GM10847 (cell line): ENCODE measurements around the gene SNX27.

ENCODE experiments used
- POLR2A ChIP-seq: IDR thresholded peaks from 2 replicates; pipeline ENCODE4 v1.6.1; 2011; ENCODE audit not compliant: insufficient read length; ENCODE audit errors: extremely low read depth

The SNX27 gene

DNA sequence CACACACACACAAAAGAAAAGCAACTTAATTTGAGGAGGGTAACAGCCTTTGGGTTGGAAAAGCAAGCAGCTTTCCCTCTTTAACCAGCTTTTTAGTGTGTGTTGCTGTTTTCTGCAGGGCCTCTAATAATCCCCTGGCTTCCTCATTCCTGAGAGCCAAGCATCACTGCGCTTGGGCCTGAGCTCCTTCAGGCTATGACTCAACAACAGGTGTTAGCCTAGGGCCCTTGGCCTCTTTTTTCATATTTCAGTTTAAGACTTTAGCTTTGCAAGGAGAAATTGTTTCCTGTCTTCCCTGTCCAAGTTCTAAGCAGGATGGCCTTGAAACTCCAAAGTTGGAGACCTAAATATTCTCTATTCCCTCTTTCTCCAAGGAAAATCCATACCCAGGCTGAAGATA, 26.2 kb upstream of the SNX27 start:
- no peak for TF ChIP-seq POLR2A

DNA sequence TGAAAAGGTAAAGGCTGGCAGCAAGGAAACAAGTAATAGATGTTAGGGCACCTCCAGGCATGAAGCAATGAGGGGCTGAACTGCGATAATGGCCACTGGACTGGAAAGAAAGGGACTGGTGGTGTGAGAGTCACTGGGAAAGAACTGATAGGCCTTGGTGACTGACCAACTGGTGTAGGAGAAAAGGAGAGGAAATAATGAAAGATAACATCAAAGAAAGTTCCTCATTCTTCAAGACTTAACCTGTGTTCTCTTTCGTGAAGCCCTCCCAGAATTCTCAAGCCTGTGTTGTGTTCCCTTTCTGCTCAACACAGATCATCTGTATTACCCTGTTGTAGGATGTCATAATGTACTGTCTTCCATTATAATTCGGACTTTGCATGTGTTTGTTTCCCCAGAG, 20.9 kb upstream of the SNX27 start:
- no peak for TF ChIP-seq POLR2A

DNA sequence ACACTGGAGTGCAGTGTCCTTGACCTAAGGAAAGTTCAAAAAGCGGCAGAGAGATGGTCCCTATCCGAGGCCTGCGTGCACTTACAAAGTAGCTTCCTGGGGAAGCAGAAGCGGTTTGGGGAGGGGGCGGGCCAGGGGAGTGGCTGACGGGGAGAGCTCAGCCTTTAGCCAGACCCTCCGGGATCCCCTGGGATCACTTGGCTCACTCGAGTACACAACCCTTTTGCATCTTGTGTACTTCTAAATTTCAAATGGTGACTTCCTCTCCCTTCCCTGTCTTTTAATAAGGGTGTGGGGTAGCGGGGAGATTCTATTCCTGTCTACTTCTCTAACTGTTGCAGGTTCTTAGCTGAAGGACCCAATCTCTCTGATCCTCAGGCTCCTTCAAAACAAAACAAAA, 18.1 kb upstream of the SNX27 start:
- TF ChIP-seq POLR2A, result no peak

DNA sequence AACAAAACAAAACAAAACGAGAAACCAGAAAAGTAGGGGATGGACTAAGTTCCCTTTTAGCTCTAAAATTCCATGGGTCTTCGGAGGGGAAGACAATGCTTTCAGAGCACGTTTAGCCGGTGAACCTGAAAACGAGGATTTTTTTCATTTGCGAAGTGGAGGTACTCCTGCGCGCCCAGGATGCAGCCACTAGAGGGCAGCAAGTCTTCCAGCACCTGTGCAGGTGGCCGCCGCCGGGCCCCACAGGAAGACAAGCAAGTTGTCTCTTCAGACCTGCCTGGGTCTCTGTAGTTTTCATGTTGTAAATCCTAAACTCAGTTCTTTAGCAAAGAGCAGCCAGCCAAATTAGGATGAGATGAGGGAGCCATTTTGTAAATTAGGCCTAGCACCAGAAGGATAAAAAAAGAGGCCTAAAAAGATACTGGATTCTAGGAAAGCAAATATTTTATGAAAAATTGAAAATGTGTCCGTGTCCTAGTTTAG, 17.7 kb upstream of the SNX27 start:
- TF ChIP-seq POLR2A, result no peak

DNA sequence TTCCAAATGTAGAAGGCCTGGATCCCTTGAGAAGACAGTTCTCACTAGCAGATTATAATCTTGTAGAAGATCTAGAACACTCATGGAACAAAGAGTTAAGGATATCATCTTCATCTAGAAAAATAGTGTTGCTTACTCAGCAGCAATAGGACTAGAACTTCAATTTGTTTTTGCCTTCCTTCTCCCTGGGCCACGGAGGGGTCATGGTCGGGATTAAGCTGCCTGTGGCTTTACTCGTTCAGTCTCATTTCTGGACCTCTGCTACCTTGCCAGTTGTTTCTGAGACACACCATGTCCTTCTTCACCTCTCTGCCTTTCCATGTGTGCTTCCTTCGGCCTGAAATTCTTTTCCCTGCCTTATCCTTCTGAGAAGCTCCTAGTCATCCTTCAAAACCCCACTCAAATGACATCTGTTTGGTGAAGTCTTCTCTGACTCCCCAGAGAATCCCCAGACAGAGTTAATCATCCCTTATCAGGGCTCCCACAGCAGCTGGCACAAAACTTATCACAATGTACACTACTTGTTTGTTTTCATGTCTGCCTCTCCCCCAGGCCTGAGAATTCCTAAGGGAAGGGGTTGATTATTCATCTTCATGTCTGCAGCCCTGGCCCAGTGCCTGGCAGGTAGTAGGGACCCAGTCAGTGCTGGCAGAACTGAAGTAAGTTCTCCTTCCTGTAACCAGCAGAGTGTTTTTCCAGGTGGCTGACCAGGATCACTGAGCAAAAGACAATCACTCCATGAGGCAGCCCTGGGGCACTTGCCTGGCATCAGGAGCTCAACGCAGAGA, 15.5 kb upstream of the SNX27 start:
- no peak for TF ChIP-seq POLR2A

DNA sequence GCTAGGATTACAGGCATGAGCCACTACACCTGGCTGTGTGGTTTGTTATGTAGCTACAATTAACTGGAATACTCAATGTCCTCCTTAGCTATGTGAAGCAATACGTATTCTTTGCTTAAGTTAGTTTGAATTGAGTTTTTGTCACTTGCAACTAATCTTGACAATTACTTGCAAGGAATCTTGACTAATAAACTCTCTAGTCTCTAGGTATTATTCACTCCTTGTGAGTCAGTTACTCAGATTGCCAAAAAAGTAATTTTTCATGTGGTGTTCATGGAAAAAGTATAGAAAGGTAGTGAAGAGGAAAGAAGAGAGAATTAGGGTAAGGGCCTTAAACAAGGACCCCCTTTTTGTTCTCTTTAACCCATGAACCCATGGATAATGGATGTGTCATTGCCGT, 7.6 kb upstream of the SNX27 start:
- no peak for TF ChIP-seq POLR2A

DNA sequence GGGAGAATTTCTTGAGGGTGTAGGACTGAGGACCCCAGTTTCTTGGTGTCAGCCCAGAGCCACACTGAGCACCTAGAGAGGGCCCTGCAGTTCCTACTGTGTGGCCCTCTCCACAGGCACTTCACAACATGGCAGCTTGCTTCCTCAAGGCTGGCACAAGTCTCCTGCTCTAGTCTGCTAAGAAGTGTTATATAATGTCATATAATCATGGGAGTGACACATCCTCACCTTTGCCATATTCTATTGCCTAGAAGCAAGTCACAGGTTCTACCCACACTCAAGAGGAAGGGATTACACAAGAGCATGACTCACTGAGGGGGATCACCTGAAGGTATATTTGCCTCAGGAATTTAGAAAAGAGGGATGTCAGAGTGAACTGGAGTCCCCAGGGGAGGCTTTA, 5.5 kb upstream of the SNX27 start:
- TF ChIP-seq POLR2A, result no peak

DNA sequence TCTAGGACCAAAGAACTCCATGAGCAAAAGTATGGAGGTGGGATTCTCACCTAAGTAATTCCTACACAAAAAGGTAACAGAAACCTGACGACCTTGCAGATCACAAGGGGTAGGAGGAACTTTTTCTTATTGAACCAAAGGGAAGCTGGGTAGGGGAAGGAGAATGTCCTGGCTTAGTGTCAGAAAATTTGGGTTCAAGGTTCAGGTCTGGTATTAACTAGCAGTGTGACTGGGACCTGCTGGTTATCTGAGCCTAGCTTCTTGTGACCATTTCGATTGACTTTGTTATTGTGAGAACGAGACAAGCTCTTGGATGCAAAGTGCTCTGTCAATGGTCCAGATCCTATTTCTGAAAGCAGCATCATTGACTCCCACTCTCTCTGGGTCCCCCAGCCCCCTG, 5.0 kb upstream of the SNX27 start:
- TF ChIP-seq POLR2A, result no peak

DNA sequence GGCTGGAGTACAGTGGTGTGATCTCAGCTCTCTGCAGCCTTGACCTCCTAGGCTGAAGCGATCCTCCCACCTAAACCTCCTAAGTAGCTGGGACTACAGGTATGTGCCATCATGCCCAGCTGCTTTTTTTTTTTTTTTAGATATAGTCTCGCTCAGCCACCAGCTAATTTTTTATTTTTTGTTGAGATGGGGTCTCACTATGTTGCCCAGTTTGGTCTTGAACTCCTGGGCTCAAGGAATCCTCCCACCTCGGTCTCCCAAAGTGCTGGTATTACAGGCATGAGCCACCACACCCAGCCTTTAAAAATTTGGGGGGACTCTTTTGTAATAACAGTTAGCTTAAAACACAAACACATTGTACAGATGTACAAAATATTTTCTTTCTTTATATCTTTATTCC, 1.7 kb upstream of the SNX27 start:
- TF ChIP-seq POLR2A, result no peak

DNA sequence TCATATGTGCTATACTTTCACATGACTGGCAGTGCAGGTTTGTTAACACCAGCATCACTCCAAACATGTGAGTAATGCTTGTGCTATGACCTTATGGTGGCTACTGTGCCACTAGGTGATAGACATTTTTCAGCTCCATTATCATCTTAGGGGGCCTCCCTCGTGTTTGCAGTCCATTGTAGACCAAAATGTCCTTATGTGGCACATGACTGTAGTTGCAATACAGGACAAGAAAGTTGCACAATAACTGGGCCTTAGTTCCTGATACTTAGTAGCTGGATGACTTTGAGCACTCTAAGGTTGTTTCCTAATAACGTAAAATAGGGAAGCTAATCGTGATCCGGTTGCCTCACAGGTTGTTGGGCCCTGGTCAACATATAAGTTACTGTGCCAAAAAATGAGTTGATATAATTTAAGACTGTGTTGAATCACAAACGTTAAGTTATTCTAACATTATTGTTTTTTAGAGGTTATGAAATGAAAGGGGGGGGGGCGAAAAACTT, 511 bp upstream of the SNX27 start:
- no peak for TF ChIP-seq POLR2A

DNA sequence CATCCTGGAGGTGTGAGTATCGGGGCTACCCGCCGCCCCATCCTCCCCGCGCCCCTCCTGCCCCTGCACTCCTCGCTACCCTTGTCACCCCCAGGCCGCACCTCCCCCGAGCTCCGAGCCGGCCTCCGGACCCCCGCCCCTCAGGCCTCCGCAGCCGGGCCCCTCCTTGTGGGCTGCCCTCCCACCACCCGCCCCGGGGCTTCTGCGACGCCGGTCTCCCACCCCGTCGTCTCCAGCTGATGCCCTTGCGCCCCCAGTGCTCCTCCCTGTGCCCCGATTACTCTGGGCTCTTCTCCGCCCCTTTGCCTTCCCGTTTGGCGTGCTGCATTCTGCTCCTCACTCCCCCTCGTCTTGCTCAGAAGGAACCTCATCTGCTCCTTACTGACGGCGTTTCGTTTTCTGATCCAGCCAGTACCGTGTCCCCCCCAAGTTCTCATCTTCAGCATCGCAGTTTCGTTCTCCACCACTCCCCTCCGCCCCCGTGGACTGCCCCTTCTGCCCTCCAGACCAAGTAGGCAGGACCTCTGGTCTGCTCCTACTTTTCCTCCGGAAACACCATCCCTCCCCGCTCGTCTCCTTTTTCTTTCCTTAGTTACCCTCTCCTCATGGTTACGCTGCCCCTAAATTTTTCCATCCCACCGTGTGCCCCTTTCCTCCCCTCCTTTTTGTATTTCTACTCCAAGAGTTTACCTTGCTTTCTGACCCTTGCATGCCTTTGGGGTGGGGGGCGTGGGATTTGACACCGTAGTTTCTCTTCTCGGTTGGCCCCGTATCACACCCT, 841 bp downstream of the SNX27 start:
- TF ChIP-seq POLR2A, result no peak

DNA sequence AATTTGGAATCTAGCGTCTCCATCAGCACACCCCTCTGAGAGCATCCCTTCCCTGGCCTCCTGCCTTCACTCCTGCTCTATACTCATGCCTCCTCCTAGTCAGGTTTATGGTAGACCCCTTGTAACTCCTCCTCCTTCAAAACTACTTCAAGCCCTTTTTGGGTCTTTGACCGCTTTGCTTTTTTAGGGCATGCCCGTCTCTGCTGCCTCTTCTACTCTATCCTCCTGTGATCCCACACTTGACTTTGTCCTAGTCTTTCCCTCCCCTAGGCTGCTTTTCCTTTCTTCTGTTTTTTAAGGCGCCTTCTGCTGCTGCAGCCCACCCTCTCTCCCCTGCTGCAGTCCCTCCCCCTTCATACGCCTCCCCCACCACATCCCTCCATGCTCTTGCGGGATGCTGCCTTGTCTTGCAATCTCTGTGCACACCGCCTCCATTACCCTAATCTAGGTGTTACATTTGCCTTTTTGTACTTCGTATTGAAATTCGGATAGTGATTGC, 1.5 kb downstream of the SNX27 start:
- TF ChIP-seq POLR2A, result no peak

DNA sequence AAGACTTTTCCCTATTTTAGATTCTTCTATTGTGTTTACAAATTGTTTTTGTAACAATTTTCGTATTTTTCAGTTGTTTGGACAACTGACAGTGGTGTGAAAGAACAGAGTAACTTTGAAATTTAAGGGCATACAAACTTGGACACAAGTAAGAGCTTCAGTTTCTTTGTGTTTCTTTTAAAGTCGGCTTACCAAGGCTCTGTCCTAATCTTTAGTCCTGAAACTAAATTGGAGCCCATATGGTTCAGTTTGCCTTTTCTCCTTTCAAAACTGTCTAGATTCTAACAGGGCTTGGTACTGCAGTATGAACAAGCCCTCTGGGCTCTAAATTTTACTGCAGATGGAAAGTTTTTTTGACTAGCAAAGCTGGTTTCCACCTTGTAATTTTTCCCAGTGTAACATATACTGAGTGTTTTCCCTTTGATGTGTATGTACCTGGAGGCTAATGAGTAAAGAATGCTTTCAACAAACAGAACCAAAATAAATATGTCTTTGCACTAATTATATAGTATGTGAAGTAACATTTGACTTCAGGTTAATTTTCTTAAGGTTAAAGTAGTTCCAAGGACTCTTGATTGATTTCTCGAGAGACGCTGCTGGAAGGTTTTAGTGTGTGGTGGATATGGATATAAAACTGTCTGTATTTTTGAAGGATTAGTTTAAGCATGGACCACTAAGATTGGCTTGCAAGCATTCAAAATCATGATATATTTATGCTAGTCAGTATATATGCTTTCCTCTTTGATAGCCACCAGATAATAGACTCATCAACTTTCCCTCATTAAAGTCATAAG, 4.1 kb downstream of the SNX27 start:
- no peak for TF ChIP-seq POLR2A

DNA sequence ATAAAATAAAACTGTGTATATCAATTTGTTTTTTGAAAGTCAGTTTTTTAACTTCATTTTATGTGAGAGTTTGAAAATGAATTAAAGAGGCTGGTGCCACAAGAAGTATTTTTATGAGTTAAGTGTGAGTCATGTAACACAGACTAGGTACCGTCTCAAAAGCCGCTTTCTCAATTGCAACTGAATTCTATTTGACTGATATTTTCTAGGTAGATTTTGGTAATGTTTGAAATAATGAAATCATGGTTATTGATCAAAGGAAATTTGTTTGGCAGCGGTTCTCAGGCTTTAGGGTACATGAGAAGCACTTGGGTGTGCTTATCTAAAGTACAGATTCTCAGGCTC, 4.6 kb downstream of the SNX27 start:
- no peak for TF ChIP-seq POLR2A

DNA sequence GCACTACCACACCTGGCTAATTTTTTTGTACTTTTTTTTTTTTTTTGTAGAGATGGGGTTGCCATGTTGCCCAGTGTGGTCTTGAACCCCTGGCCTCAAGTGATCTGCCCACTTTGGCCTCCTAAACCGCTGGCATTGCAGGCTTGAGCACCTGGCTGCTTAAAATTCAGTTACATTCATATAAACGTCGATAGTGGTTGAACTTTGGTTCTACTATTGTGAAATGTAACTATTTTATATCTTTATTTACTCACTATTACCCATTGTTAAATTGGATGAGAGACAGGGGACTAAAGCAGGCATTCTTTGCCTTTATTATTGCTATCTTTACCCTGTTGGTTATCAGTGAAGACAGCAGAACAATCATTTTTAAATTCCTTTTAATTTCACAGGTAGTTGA, 6.2 kb downstream of the SNX27 start:
- no peak for TF ChIP-seq POLR2A
